Ishikawa (cell line): ENCODE data around the gene LHPP.

Source experiments
- CEBPB ChIP-seq: IDR thresholded peaks from 2 replicates; pipeline ENCODE4 v1.6.1; 2012
- CREB1 ChIP-seq: IDR thresholded peaks from 2 replicates; pipeline ENCODE4 v1.6.1; 2012; ENCODE audit warnings: low read depth
- EGR1 ChIP-seq: IDR thresholded peaks from 2 replicates; pipeline ENCODE4 v1.6.1; 2012
- EP300 ChIP-seq: IDR thresholded peaks from 2 replicates; pipeline ENCODE4 v1.6.1; 2012; ENCODE audit warnings: borderline replicate concordance
- FOXM1 ChIP-seq: IDR thresholded peaks from 2 replicates; pipeline ENCODE4 v1.6.1; 2012; ENCODE audit warnings: low read depth, borderline replicate concordance
- MAX ChIP-seq: IDR thresholded peaks from 2 replicates; pipeline ENCODE4 v1.6.1; 2012
- NFIC ChIP-seq: IDR thresholded peaks from 2 replicates; pipeline ENCODE4 v1.6.1; 2012
- RAD21 ChIP-seq: IDR thresholded peaks from 2 replicates; pipeline ENCODE4 v1.6.1; 2012; ENCODE audit warnings: low read depth
- REST ChIP-seq: IDR thresholded peaks from 2 replicates; pipeline ENCODE4 v1.6.1; 2012; ENCODE audit warnings: low read depth, mild to moderate bottlenecking
- TAF1 ChIP-seq: IDR thresholded peaks from 2 replicates; pipeline ENCODE4 v1.6.1; 2012; ENCODE audit warnings: low read depth, mild to moderate bottlenecking
- TCF12 ChIP-seq: IDR thresholded peaks from 2 replicates; pipeline ENCODE4 v1.6.1; 2012; ENCODE audit warnings: low read depth
- TEAD4 ChIP-seq: IDR thresholded peaks from 2 replicates; pipeline ENCODE4 v1.6.1; 2012
- USF1 ChIP-seq: IDR thresholded peaks from 2 replicates; pipeline ENCODE4 v1.6.1; 2012
- YY1 ChIP-seq: IDR thresholded peaks from 2 replicates; pipeline ENCODE4 v1.6.1; 2012; ENCODE audit warnings: low read depth
- ZBTB7A ChIP-seq: IDR thresholded peaks from 2 replicates; pipeline ENCODE4 v1.6.1; 2012; ENCODE audit warnings: low read depth

Gene LHPP

GRCh38 chr10:124602646-124603365, 141.2 kb downstream of the LHPP start:
- no peak for TF ChIP-seq EGR1
- TF ChIP-seq REST: no peak
- no peak for TF ChIP-seq TCF12

GRCh38 chr10:124603376-124604213, 142.0 kb downstream of the LHPP start:
- TF ChIP-seq MAX: no peak
- no peak for TF ChIP-seq REST
- TF ChIP-seq TCF12: no peak
- no peak for TF ChIP-seq NFIC
- no peak for TF ChIP-seq CREB1
- no peak for TF ChIP-seq EP300
- no peak for TF ChIP-seq CEBPB
- TF ChIP-seq RAD21: no peak
- no peak for TF ChIP-seq YY1
- no peak for TF ChIP-seq USF1
- no peak for TF ChIP-seq FOXM1
- TF ChIP-seq EGR1: no peak
- TF ChIP-seq TAF1: no peak
- no peak for TF ChIP-seq ZBTB7A
- no peak for TF ChIP-seq TEAD4

GRCh38 chr10:124604214-124605000, 142.8 kb downstream of the LHPP start:
- TF ChIP-seq RAD21 (no peak), CREB1 (no peak), EGR1 (no peak), EP300 (no peak), MAX (no peak), TAF1 (no peak), USF1 (no peak), NFIC (no peak), YY1 (no peak)

- TF ChIP-seq RAD21 (no peak), MAX (no peak), EGR1 (no peak), CREB1 (no peak), TEAD4 (no peak), USF1 (no peak), YY1 (no peak), TAF1 (no peak), TCF12 (no peak), NFIC (no peak), REST (no peak), ZBTB7A (no peak), EP300 (no peak), FOXM1 (no peak), CEBPB (no peak)
Observed at GRCh38 chr10:124605001-124605370, 143.4 kb downstream of the LHPP start.
